Erythroblast (primary cell): ENCODE results near the gene RCAN2.

ENCODE experiments used
- GATA1 ChIP-seq: IDR thresholded peaks from 2 replicates; pipeline ENCODE4 v1.6.1; 2011; ENCODE audit warnings: low read depth, mild to moderate bottlenecking, control low read depth, low read length, moderate library complexity
- POLR2A ChIP-seq: IDR thresholded peaks from 2 replicates; pipeline ENCODE4 v1.6.1; 2011; ENCODE audit warnings: mild to moderate bottlenecking, low read length

GRCh38 chr6:46370622-46371021, 120.6 kb downstream of the RCAN2 start:
- TF ChIP-seq POLR2A (no peak), GATA1 (no peak)
